Uterus (tissue), 2 donors: ENCODE results near the gene CNTNAP4.

ENCODE experiments used
- POLR2A ChIP-seq, 2 donors: fragments of 450-650 bp; IDR thresholded peaks; one replicate each; pipeline ENCODE4 v1.6.1; 2016; ENCODE audit warnings: antibody characterized with exemption in 2 of 2, mild to moderate bottlenecking in 1 of 2, moderate library complexity in 1 of 2
- TF ChIP-seq, protein P1 (sequence below), 4 experiments: fragments of 200-600 bp in 2 of 4; fragments of 450-650 bp in 2 of 4; sonication (generic) in 2 of 4; IDR thresholded peaks; one replicate each; pipeline ENCODE4 v1.5.1; 2016 to 2019; ENCODE audit warnings: antibody characterized with exemption in 4 of 4, mild to moderate bottlenecking in 2 of 4, moderate library complexity in 1 of 4

DNA sequence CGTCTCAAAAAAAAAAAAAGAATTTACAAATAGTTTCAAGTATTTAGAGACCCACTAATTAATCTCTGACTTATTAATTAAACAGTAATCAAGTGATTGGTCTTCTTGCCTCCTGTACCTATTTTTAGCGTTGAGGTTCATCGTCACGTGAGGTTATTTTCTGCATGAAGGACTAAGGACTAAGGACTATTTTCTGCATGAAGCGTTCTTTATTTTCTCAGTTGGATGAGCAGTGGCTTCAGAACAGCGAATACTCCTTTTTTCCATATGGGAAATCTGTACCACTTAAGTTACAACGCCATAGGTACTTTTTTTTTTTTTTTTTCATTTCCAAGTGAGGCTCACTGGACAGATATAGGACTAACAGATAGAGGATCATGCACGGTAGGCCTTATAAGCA is 224.9 kb downstream of the CNTNAP4 start:
- TF ChIP-seq, protein P1, sequence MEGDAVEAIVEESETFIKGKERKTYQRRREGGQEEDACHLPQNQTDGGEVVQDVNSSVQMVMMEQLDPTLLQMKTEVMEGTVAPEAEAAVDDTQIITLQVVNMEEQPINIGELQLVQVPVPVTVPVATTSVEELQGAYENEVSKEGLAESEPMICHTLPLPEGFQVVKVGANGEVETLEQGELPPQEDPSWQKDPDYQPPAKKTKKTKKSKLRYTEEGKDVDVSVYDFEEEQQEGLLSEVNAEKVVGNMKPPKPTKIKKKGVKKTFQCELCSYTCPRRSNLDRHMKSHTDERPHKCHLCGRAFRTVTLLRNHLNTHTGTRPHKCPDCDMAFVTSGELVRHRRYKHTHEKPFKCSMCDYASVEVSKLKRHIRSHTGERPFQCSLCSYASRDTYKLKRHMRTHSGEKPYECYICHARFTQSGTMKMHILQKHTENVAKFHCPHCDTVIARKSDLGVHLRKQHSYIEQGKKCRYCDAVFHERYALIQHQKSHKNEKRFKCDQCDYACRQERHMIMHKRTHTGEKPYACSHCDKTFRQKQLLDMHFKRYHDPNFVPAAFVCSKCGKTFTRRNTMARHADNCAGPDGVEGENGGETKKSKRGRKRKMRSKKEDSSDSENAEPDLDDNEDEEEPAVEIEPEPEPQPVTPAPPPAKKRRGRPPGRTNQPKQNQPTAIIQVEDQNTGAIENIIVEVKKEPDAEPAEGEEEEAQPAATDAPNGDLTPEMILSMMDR (IDR thresholded peaks at IDR 0.05): no peak
- no peak for TF ChIP-seq POLR2A (IDR thresholded peaks at IDR 0.05)
